ENCODE data around the gene ZNF468. TPM values are rescaled to one million over a fixed set of nuclear protein-coding genes. Genes with fewer than 3 reads are reported as not detected.
A peak's percentile ranks its signal among the peaks of the same experiment; 100 is the strongest.

Gene ZNF468
- total and polyA plus RNA-seq, 10 of the 15 experiments (the other 5 are each of a cell fraction or from before 2014, with no cell fraction given): 3.9 to 18.8 (median 9.3) TPM

- TF ChIP-seq ZBTB33 (IDR thresholded peaks at IDR 0.05) (no peak), ZNF622 (IDR thresholded peaks at IDR 0.05) (no peak)
These were observed 39.9 kb upstream of the ZNF468 start, which contains the start of gene ZNF320 (continued) for GRCh38 chr19:52897138-52897935.

GRCh38 chr19:52896431-52897137, 39.2 kb upstream of the ZNF468 start:
- intact Hi-C loops (cut with micrococcal nuclease; ENCODE audit: unreplicated experiment) (no loop called here), in situ Hi-C loops (cut with MboI) (no loop called here)
- Histone ChIP-seq H3K4me3 (peak overlapping the region; percentile 73), H3K4me1 (ENCODE audit: control insufficient read depth, insufficient read depth, low read length) (no peaks in the 10 kb centered on the region; the same call in 1 of the 2 replicates), H3K9me3 (replicated peaks; ENCODE audit: control insufficient read depth, insufficient read depth, low read length) (no peaks in the 10 kb centered on the region; the same call in 1 of the 3 replicates), H3K36me3 (ENCODE audit: control insufficient read depth in 2 of 2, insufficient read depth in 2 of 2, low read length in 1 of 2) (no peaks in the 10 kb centered on the region; a peak in 1 of 4 replicates), H3K27ac (ENCODE audit: control insufficient read depth, insufficient read depth) (peak overlapping the region; percentile 83), H3K4me2 (ENCODE audit: control insufficient read depth, insufficient read depth) (peak overlapping the region; percentile 86), H3K27me3 (replicated peaks in 1 of 2; ENCODE audit: control insufficient read depth in 2 of 2, insufficient read depth in 2 of 2, low read length in 1 of 2) (no peaks in the 10 kb centered on the region), H4K20me1 (ENCODE audit: control insufficient read depth, insufficient read depth) (no peaks in the 10 kb centered on the region), H3K79me2 (ENCODE audit: control insufficient read depth, insufficient read depth, low read length) (peaks cover 3% of the 10 kb centered on the region), H3K9ac (ENCODE audit: control insufficient read depth, insufficient read depth, low read length) (peak overlapping the region; percentile 86), H2AFZ (ENCODE audit: control insufficient read depth, low read depth, low read length) (peak overlapping the region; percentile 77)
- TF ChIP-seq USF1 (IDR thresholded peaks at IDR 0.05; ENCODE audit: borderline replicate concordance, extremely low read length, insufficient read depth, low read depth, low read length): no peak
- TF ChIP-seq MLLT1 (IDR thresholded peaks at IDR 0.05): peak; percentile 94
- POLR2A ChIA-PET: interaction anchor here (1.0 kb wide), 1 partner anchor 22 kb away, joined by 3 read pairs; no protein-coding TSS in a partner anchor
- BruUV-seq (replicated peaks): no TSS peak
- CTCF ChIA-PET: interaction anchor here (0.7 kb wide), 1 partner anchor 618 kb away, joined by 5 read pairs; no protein-coding TSS in a partner anchor
- FAIRE-seq (no peak), DNase-seq (ENCODE audit: low read depth, low spot score) (no peak), ATAC-seq (peak; percentile 63)
- SMC1A ChIA-PET (ENCODE audit: uncharacterized antibody, unreplicated experiment): interaction anchor here (0.9 to 1.5 kb wide), 2 partner anchors 19 to 71 kb away, joined by 3 read pairs; no protein-coding TSS in a partner anchor
- RAD21 ChIA-PET (ENCODE audit: unreplicated experiment): no interaction called here
- WGBS (ENCODE audit: insufficient coverage, insufficient replicate concordance, low lambda C conversion rate, missing lambda C conversion rate): 64% methylated on average over 24 of the region's 24 CpGs
